ENCODE data around the gene ECM2.

ECM2 gene

DNA sequence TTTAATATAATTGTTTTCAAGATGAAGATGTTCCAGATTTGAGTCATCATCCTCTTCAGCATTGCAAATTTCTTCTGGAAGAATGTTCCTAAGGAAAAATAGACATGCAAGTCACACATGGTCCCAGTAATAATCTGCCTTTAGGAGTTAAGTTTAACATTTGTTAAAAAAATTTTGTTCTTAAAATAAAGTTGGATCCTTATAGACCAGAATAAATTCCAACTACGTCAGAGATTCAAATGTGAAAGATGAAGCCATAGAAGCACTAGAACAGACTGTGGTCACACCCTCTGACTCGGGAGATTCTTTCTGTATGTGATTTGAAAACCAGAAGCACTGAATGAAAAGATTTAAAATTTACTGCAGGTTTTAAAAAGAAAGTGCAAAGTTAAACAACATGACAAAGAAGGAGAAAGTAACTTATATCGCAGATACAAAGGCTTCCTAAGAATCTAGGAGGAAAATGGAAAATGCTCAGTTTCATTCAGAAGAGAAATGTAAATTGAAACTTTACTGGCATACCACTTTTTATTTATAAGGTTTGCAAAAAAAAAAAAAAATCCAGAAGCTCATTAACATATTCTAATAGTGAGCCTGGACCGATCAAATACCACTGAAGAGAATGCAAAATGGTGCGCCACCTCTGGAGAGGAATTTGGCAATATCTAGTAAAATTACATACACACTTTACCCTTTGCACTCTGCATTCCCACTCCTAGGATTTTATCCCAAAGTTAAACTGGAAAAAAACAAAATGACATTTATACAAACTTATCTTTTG, 39.2 kb downstream of the ECM2 start:
- no peak for DNase-seq

DNA sequence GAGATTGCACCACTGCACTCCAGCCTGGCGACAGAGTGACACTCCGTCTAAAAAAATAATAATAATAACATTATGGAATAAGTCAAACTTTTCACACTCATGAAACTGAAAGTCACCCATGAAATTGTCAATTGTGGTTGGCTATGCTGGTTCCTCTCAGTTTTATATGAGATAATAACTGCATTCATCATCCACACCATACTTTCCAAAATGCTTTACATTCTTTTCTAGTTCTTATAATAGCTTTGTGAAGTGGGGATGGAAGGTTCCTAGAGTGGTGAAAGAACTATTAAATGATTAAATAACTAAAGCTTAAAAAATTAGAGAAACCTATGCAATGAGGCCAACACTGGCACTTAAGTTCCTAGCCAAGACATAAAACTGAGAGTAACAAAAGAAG, 40.9 kb downstream of the ECM2 start:
- DNase-seq = no peak

DNA sequence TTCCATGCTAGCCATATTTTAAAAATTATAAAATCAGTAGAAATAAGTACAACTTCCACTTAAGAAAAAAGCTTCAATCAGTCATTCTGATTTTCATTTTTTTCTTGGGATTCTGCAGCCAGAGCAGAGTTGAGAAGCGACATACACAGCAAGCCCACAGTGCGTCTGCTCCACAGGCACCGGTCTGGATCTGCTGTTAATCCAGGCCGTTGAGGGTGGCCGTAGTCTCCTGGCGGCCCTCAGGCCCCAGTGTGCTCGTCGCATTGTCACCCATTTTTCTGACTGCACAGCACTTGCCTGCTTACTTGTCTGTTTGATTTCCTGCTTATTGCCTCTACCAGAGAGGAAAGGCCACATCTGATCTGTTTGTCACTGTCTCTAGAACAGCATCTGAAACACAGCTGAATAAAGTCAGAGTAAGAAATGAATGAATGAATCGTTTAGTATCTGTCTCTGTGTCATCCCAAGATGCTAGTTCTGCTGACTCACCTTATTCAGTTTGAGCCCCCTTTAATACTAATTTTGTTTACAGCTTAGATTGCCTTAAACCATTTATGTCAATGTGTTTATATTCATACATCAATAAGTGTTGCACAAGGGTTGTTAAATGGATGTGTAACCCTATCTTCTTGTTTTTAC, 41.9 kb downstream of the ECM2 start:
- DNase-seq = no peak

GRCh38 chr9:92492781-92493401, 42.9 kb downstream of the ECM2 start:
- DNase-seq = no peak

DNA sequence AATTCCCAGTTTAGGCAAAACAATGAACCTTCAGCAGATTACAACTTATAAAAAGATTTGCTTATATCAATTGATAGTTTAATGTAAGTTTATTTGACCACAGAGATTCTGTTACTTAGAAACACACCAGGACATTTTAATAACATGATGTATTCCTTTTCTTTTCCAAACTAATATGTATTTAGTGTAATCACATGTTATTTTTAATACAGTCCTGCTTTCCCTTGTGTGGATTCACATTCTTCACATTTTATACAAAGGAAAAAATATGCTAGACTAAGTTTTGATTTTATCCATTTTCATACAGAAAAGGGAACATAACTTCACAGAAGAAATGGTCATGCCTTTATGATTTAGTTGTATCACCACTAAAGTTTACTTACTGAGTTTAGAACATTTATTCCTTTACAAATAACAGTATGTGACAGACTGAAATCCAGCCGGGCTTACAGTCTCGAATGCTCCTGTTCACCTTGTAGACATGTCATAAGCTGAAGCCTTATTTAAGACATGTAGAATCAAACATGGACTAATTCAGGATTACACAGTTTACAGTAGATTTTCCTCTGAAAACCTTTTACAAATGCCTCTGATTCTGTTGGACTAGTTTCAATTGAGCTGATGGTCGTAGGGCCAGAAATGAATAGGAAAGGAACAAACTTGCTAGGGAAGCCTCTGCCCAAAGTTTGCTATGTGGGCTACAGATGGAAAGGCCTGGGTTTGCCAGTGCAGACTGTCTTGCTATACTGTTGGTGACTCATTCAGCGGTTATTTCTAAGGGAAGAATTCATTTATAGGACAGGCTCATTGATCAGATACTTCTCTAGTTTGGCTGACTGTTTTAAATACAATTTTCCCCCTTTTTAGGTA, 46.9 kb downstream of the ECM2 start:
- no peak for DNase-seq

GRCh38 chr9:92486371-92486770, 49.4 kb downstream of the ECM2 start:
- no peak for DNase-seq

DNA sequence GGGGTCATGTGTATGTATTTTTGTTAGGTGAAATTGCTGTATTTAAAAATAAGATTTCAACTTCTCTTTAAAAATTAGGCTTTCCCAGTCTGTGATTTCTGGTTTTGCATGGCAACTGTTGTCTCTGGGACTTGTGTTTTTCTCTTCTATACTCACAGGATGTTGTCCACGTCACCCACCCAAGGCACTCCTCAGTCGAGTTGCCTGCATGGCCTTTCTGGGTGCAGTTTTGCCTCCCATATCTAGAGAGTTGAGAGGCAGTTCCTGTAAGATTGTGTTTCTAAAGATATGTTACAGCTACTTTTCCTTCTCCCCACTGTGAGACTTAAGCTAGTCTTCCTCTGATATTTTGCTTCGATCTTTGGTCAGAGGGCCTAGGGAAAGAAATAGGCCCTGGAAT, 51.2 kb downstream of the ECM2 start:
- no peak for DNase-seq

DNA sequence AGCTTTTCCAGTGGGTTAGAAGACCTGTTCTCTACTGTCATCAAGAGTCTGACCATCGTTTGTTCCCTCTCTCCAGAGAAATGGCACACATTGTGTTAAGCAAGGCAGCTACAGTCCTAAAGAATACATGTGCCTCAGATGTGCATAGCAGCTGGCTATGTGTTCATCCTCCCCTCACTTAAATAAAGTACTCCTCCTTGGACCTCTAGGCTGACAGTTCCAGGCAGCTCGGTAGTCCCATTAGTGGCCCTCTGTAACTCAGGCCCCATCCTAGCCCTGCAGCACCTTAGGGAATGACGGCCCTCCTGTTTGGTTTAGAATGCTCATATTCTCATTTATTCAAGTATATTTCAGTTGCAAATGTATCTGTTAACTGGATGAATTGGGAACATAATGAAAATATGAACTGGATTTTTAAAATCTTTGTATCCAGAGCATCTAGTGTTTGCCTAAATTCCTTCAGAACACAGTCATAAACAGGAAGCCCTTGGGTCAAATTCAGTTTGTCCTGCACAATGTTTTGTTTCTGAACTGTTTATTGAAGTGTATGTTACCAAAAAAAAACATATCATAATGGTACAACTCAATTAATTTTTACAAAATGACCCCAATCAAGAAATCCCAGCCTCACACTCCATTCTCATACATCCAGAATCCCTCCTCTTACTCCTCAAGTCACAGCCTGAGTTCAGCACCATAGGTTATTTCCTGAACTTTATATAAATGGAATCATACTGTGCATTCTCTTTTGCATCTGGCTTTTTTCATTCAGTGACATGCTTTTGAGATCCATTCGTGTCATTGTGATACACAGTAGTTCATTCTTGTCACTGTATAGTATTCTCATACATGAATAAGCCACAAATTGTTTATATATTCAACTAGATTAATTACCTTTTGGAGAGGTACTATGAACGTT, 51.9 kb downstream of the ECM2 start:
- DNase-seq = no peak

DNA sequence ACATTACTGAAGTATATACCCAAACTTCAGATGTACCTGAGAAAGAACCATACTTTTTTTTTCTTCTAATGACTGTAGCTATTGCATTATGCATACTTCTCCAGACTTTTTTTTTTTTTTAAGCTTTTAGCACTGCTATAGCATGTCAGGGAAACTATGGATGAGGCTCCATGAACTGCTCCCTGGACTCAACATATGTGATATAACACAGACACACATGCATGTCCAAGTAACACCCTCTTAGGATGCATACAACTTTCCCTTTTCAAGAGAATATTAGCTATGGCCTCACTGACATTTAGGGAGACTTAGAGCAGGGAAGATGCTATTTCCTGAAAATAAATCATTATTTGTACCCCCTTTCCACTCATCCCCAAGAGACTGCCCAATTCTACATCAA, 53.0 kb downstream of the ECM2 start:
- no peak for DNase-seq

GRCh38 chr9:92482329-92482728, 53.5 kb downstream of the ECM2 start, which contains the start of gene ASPN:
ASPN (minus strand) TSS chr9:92482506.
- DNase-seq = no peak

GRCh38 chr9:92480986-92481633, 54.7 kb downstream of the ECM2 start:
- no peak for DNase-seq

- DNase-seq = no peak
Measured at GRCh38 chr9:92480291-92480771, 55.5 kb downstream of the ECM2 start.

DNA sequence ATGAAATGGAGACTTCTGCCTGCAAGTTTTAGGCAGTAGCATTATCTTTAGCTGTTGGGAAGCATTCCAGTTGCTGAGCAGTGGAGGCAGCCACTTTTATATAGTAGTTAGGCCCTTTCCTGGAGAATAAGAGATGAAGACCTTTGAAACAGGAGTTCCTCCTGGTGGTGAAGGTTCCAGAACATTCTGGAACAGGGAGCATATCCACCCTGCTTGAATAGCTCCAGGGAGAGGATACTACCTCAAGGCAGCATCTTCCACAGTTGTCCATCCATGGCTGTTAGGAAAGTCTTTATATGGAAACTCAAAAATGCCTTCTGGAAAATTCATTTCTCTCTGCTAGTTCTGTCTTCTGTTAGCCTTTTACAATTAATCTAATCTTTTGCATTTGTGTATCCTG, 56.4 kb downstream of the ECM2 start:
- no peak for DNase-seq

DNA sequence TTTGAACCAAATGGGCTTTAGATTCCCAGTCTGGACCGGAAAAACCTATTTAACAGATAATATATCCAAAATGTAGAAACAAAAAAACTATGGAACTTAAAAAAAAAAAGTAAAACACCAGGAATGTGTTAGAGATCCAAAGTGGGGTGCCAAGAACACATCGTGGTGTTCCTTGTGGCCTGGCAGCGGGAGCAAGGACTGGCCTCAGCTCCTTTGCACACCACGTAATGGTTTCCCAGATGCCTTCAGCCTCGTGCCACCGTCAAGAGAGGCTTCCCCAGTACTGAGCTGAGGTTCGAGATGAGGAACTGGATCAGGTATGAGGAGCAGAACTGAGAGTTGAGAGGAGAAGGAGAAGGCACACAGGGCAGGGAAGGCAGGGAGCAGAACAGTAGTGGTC, 57.0 kb downstream of the ECM2 start:
- no peak for DNase-seq

GRCh38 chr9:92476962-92477361, 58.8 kb downstream of the ECM2 start:
- no peak for DNase-seq

DNA sequence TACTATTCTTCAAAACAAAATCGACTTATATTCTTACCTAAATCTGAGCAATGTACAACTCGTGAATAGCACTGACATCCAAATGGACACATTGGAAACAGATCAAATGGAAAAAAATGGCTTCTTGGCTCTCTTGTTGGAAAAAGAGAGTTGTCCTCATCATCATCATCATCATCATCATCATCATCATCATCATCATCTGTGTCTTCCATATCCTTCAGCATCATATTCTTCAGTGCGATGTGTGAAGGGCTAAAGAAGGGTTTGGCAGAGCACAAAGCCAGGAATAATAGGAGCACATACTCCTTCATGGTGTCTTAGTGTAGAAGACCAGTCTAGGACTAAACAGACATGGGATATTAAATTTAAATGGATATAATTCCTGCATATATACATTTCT, 61.2 kb downstream of the ECM2 start:
- no peak for DNase-seq

DNA sequence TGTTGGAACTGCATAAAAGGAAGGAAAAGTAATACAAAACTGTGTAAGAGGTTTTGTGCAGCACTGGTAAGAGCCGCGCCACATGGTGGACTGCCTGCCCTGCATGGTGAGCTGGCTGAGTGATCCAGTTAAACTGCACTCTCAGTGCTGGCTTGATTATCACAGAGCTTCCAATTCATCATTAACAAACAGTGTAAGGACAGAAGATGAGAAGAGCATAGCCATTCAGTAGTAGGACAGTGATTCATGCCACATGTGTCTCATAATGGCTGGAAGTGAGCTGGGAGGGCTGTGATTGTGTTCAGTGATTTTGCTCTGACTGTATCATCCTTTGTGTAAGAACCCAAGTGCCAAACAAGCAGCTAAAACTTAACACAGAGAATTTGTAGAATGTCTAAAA, 67.6 kb downstream of the ECM2 start:
- no peak for DNase-seq

- DNase-seq = no peak
Measured at GRCh38 chr9:92467511-92467910, 68.3 kb downstream of the ECM2 start.

GRCh38 chr9:92467041-92467440, 68.7 kb downstream of the ECM2 start:
- no peak for DNase-seq

DNA sequence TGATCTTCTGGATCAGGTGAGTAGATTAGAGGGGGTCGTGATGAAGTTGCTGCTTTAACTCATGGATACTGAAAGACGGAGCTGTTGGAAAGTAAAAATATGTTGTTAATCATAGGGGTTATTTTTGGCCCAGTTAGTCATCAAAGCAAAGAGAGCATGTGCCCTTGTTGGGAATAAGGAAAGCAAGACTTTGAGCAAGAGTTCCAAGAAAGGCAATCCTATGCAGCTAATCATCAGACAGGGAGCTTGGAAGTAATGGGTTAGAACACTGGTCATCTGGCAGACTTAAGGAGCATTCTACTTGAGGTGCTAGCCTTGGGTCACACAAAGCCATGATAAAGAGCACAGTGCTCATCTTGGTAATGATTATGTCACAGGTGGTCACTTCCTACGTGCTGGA, 71.8 kb downstream of the ECM2 start:
- no peak for DNase-seq

- no peak for DNase-seq
Measured at GRCh38 chr9:92463387-92463786, 72.4 kb downstream of the ECM2 start.

Measured in CD4-positive, alpha-beta T cell treated with Interleukin-1 beta for 1 hour (primary cell).